GM19023 (cell line): ENCODE results near the gene BTBD2.
"Not testable (repeated sequence)": the region's sequence is repeated elsewhere in the genome, so short reads cannot be mapped to it uniquely, and the experiment has no call there.

Source experiments
- ATAC-seq: cut with Tn5 transposase; IDR thresholded peaks from one replicate; pipeline ENCODE4 v1.9.1; 2021; ENCODE audit warnings: mild to moderate bottlenecking, moderate library complexity; ENCODE audit not compliant: unreplicated experiment

The BTBD2 gene

GRCh38 chr19:2016041-2016807, 710 bp upstream of the BTBD2 start:
- no peak for ATAC-seq

- ATAC-seq = no peak
Observed at GRCh38 chr19:2014731-2015607, 545 bp downstream of the BTBD2 start.

- ATAC-seq = no peak
Observed at GRCh38 chr19:2014131-2014571, 1.4 kb downstream of the BTBD2 start.

- no peak for ATAC-seq
Observed at GRCh38 chr19:2013683-2013961, 1.9 kb downstream of the BTBD2 start.

- no peak for ATAC-seq
Observed at GRCh38 chr19:2012941-2013682, 2.4 kb downstream of the BTBD2 start.

GRCh38 chr19:2011169-2011568, 4.3 kb downstream of the BTBD2 start:
- ATAC-seq = no peak

- ATAC-seq = no peak
Observed at GRCh38 chr19:2010135-2010668, 5.3 kb downstream of the BTBD2 start.

GRCh38 chr19:2003874-2004273, 11.6 kb downstream of the BTBD2 start:
- ATAC-seq = no peak

GRCh38 chr19:1999856-2000515, 15.5 kb downstream of the BTBD2 start:
- no peak for ATAC-seq

GRCh38 chr19:1998712-1999708, 16.5 kb downstream of the BTBD2 start:
- ATAC-seq = no peak

- no peak for ATAC-seq
Observed at GRCh38 chr19:1997353-1998233, 17.9 kb downstream of the BTBD2 start.

- no peak for ATAC-seq
Observed at GRCh38 chr19:1992759-1993260, 22.7 kb downstream of the BTBD2 start.

GRCh38 chr19:1991018-1991913, 24.2 kb downstream of the BTBD2 start:
- no peak for ATAC-seq

GRCh38 chr19:1990230-1991017, 25.1 kb downstream of the BTBD2 start:
- no peak for ATAC-seq

GRCh38 chr19:1989513-1990229, 25.8 kb downstream of the BTBD2 start:
- ATAC-seq = no peak

GRCh38 chr19:1988464-1988863, 27.1 kb downstream of the BTBD2 start:
- ATAC-seq = not testable (repeated sequence)
